DOHH2 (cell line): Measurements from ENCODE around the gene MPP4.

Experiments used
- EZH2phosphoT487 ChIP-seq: fragments of 200-600 bp; sonication (generic); IDR thresholded peaks from 2 replicates; pipeline ENCODE4 v1.6.1; 2017; ENCODE audit warnings: borderline replicate concordance, mild to moderate bottlenecking, antibody characterized with exemption, low read length, moderate library complexity, mixed read lengths
- TF ChIP-seq, protein P1 (sequence below): fragments of 200-600 bp; sonication (generic); IDR thresholded peaks from one replicate; pipeline ENCODE4 v1.5.1; 2014; ENCODE audit warnings: antibody characterized with exemption, mild to moderate bottlenecking, low read depth, low read length; ENCODE audit not compliant: poor library complexity, severe bottlenecking

DNA sequence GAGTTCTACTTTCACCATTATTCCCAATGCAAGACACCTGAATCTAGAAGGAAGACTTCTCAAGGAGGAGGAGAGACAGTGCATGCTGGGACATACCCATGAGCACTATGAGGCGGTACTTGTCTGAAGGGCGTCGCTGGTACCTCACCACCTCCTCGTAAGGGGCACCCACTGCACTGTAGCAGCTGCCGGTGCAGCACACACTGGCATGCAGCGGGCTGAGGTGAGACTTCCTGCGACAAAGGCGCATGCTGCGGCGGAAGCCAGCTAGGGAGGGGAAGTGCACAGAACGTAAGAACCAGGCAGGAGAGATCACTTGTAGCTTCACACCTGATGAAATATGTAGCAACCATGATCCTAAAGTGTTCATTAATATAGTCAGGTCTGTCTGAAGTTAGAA is 42.3 kb downstream of the MPP4 start:
- TF ChIP-seq, protein P1, sequence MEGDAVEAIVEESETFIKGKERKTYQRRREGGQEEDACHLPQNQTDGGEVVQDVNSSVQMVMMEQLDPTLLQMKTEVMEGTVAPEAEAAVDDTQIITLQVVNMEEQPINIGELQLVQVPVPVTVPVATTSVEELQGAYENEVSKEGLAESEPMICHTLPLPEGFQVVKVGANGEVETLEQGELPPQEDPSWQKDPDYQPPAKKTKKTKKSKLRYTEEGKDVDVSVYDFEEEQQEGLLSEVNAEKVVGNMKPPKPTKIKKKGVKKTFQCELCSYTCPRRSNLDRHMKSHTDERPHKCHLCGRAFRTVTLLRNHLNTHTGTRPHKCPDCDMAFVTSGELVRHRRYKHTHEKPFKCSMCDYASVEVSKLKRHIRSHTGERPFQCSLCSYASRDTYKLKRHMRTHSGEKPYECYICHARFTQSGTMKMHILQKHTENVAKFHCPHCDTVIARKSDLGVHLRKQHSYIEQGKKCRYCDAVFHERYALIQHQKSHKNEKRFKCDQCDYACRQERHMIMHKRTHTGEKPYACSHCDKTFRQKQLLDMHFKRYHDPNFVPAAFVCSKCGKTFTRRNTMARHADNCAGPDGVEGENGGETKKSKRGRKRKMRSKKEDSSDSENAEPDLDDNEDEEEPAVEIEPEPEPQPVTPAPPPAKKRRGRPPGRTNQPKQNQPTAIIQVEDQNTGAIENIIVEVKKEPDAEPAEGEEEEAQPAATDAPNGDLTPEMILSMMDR: no peak
- TF ChIP-seq EZH2phosphoT487: no peak
